ENCODE data around the gene CASP10. TPM values are rescaled to one million over a fixed set of nuclear protein-coding genes. Genes with fewer than 3 reads are reported as not detected.

Gene CASP10
- polyA plus RNA-seq, 3 donors = 7.2 to 8.0 (median 8.0) TPM

GRCh38 chr2:201255408-201256033, 72.6 kb downstream of the CASP10 start:
- no peak for DNase-seq (ENCODE audit: low read depth in 3 of 3, low spot score in 2 of 3)

GRCh38 chr2:201256082-201256481, 73.1 kb downstream of the CASP10 start:
- DNase-seq (ENCODE audit: low read depth in 3 of 3, low spot score in 2 of 3) = no peak

- DNase-seq (ENCODE audit: low read depth in 3 of 3, low spot score in 2 of 3) = no peak
These were observed 74.5 kb downstream of the CASP10 start for GRCh38 chr2:201257381-201257955.

- peak in 2 of 3 donors; percentile 32 to 38 for DNase-seq (ENCODE audit: low read depth in 3 of 3, low spot score in 2 of 3)
These were observed 75.2 kb downstream of the CASP10 start for GRCh38 chr2:201257956-201258665.

- DNase-seq (ENCODE audit: low read depth in 3 of 3, low spot score in 2 of 3) = no peak
These were observed 76.0 kb downstream of the CASP10 start for GRCh38 chr2:201258666-201259615.

GRCh38 chr2:201260302-201260800, 77.4 kb downstream of the CASP10 start, which contains the start of gene CASP8:
TSS of gene CASP8 (plus strand) at chr2:201260536. CDS start at chr2:201266487, 5,951 bp downstream.
- DNase-seq (ENCODE audit: low read depth in 3 of 3, low spot score in 2 of 3) = no peak

- no peak for DNase-seq (ENCODE audit: low read depth in 3 of 3, low spot score in 2 of 3)
These were observed 78.5 kb downstream of the CASP10 start for GRCh38 chr2:201261471-201261870.

- DNase-seq (ENCODE audit: low read depth in 3 of 3, low spot score in 2 of 3) = no peak
These were observed 79.0 kb downstream of the CASP10 start for GRCh38 chr2:201261906-201262305.

GRCh38 chr2:201262718-201263117, 79.8 kb downstream of the CASP10 start:
- peak in 1 of 3 donors; percentile 29 for DNase-seq (ENCODE audit: low read depth in 3 of 3, low spot score in 2 of 3)

- no peak for DNase-seq (ENCODE audit: low read depth in 3 of 3, low spot score in 2 of 3)
These were observed 80.8 kb downstream of the CASP10 start for GRCh38 chr2:201263779-201264178.

- DNase-seq (ENCODE audit: low read depth in 3 of 3, low spot score in 2 of 3) = no peak
These were observed 81.7 kb downstream of the CASP10 start for GRCh38 chr2:201264472-201265173.

GRCh38 chr2:201266629-201267028, 83.7 kb downstream of the CASP10 start:
- no peak for DNase-seq (ENCODE audit: low read depth in 3 of 3, low spot score in 2 of 3)

GRCh38 chr2:201267278-201268030, 84.5 kb downstream of the CASP10 start:
- no peak for DNase-seq (ENCODE audit: low read depth in 3 of 3, low spot score in 2 of 3)

- no peak for DNase-seq (ENCODE audit: low read depth in 3 of 3, low spot score in 2 of 3)
These were observed 86.8 kb downstream of the CASP10 start for GRCh38 chr2:201269764-201270163.

GRCh38 chr2:201270293-201271001, 87.5 kb downstream of the CASP10 start:
- no peak for DNase-seq (ENCODE audit: low read depth in 3 of 3, low spot score in 2 of 3)

GRCh38 chr2:201271917-201272316, 89.0 kb downstream of the CASP10 start:
- no peak for DNase-seq (ENCODE audit: low read depth in 3 of 3, low spot score in 2 of 3)

- no peak for DNase-seq (ENCODE audit: low read depth in 3 of 3, low spot score in 2 of 3)
These were observed 90.5 kb downstream of the CASP10 start for GRCh38 chr2:201273330-201273983.

GRCh38 chr2:201275069-201275468, 92.1 kb downstream of the CASP10 start:
- DNase-seq (ENCODE audit: low read depth in 3 of 3, low spot score in 2 of 3) = no peak
